ENCODE measurements around the gene XPO6.

DNA sequence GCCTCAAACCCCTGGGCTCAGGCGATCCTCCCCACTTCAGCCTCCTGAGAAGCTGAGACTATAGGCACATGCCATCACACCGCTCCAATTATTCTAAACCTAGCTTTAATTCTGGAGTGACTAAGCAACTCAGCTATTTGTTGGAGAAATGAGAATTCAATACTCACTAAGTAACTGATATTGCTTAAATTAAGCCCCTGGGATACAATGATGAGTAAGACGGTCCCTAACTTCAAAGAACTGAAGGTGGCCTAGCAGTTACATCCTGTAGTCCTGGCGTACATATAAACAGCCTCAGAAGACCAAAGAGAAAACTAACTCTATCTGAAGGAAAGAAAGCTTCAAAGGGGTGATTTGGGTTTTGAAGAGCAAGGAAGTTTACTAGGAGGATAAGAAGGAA, 25.0 kb downstream of the XPO6 start:
- TF ChIP-seq, protein P1, sequence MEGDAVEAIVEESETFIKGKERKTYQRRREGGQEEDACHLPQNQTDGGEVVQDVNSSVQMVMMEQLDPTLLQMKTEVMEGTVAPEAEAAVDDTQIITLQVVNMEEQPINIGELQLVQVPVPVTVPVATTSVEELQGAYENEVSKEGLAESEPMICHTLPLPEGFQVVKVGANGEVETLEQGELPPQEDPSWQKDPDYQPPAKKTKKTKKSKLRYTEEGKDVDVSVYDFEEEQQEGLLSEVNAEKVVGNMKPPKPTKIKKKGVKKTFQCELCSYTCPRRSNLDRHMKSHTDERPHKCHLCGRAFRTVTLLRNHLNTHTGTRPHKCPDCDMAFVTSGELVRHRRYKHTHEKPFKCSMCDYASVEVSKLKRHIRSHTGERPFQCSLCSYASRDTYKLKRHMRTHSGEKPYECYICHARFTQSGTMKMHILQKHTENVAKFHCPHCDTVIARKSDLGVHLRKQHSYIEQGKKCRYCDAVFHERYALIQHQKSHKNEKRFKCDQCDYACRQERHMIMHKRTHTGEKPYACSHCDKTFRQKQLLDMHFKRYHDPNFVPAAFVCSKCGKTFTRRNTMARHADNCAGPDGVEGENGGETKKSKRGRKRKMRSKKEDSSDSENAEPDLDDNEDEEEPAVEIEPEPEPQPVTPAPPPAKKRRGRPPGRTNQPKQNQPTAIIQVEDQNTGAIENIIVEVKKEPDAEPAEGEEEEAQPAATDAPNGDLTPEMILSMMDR (IDR thresholded peaks at IDR 0.05; ENCODE audit: insufficient read depth, low read length), result no peak
- TF ChIP-seq SPI1 (IDR thresholded peaks at IDR 0.05; ENCODE audit: borderline replicate concordance, low read depth) (no peak), POLR2AphosphoS5 (IDR thresholded peaks at IDR 0.05; ENCODE audit: low read depth) (no peak), GABPA (IDR thresholded peaks at IDR 0.05; ENCODE audit: low read depth) (no peak)
- TF ChIP-seq, protein P2, sequence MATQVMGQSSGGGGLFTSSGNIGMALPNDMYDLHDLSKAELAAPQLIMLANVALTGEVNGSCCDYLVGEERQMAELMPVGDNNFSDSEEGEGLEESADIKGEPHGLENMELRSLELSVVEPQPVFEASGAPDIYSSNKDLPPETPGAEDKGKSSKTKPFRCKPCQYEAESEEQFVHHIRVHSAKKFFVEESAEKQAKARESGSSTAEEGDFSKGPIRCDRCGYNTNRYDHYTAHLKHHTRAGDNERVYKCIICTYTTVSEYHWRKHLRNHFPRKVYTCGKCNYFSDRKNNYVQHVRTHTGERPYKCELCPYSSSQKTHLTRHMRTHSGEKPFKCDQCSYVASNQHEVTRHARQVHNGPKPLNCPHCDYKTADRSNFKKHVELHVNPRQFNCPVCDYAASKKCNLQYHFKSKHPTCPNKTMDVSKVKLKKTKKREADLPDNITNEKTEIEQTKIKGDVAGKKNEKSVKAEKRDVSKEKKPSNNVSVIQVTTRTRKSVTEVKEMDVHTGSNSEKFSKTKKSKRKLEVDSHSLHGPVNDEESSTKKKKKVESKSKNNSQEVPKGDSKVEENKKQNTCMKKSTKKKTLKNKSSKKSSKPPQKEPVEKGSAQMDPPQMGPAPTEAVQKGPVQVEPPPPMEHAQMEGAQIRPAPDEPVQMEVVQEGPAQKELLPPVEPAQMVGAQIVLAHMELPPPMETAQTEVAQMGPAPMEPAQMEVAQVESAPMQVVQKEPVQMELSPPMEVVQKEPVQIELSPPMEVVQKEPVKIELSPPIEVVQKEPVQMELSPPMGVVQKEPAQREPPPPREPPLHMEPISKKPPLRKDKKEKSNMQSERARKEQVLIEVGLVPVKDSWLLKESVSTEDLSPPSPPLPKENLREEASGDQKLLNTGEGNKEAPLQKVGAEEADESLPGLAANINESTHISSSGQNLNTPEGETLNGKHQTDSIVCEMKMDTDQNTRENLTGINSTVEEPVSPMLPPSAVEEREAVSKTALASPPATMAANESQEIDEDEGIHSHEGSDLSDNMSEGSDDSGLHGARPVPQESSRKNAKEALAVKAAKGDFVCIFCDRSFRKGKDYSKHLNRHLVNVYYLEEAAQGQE (IDR thresholded peaks at IDR 0.05; ENCODE audit: insufficient replicate concordance, low read depth), result no peak

Measured in HL-60 (cell line).